GM21381 (cell line): ENCODE results near the gene DDX19B.
"Not testable (repeated sequence)": the region's sequence is repeated elsewhere in the genome, so short reads cannot be mapped to it uniquely, and the experiment has no call there.

Experiments used
- ATAC-seq: cut with Tn5 transposase; IDR thresholded peaks from one replicate; pipeline ENCODE4 v1.9.1; 2021; ENCODE audit warnings: mild to moderate bottlenecking, moderate library complexity; ENCODE audit not compliant: unreplicated experiment

DDX19B gene

DNA sequence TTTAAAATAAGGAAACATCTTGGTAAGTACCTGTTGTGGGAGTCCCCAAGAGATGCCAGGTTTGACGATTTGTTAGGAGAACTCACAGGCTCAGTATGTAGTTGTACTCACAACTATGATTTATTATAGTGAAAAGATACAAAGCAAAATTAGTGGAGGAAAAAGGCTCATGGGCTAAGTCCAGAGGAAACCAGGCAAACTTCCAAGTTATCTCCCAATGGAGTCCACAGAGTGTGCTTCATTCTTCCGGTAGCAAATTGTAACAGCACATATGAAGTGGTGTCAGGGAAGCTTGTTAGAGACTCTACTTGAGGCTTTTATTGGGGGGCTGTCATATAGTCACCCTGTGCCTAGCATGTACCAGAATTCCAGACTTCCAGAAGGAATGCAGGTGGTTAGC, 50.0 kb downstream of the DDX19B start:
- ATAC-seq: no peak

DNA sequence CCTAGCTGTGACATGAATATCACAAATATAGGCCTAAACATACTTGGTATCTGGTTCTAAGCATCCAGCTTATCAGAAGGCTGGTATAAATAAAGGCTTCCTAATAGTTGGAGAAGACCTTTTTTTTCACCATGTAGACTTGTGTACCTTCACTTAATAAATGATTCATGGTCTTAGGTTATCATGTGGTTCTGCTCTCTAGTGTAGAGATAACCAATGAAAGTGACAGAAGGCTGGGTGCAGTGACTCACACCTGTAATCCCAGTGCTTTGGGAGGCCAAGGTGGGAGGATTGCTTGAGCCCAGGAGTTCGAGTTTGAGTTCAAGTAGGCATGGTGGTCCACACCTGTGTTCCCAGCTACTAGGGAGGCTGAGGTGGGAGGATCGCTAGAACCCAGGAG, 50.8 kb downstream of the DDX19B start:
- no peak for ATAC-seq

DNA sequence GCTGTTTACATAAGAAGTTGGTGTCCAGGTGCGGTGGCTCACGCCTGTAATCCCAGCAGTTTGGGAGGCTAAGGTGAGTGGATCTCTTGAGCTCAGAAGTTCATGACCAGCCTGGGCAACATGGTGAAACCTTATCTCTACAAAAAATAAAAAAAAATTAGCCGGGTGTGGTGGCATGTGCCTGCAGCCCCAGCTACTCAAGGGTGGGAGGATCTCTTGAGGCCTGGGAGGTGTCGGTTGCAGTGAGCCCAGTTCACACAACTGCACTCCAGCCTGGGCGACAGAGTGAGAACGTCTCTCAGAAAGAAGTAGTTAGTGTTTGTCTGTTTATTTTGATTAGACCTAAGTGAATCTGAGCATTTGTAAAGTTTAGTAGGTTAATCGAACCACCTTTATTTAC, 60.6 kb downstream of the DDX19B start:
- no peak for ATAC-seq

DNA sequence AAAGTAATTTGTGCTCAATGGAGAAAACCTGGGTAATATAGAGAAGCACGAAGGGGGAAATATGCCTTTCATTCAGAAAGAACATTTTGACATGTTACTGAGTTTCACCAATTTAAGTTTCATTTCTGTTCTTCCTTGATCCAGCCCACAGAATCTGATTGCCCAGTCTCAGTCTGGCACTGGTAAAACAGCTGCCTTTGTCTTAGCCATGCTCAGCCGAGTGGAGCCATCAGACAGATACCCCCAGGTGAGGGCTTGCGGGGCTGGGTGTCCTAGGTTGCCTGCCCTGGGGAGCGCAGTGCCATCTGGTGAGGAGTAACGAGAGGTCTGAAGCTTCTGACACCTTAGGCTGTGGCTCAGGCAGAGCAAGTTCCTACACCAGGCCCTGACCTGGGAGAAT, 65.4 kb downstream of the DDX19B start:
- ATAC-seq: no peak

DNA sequence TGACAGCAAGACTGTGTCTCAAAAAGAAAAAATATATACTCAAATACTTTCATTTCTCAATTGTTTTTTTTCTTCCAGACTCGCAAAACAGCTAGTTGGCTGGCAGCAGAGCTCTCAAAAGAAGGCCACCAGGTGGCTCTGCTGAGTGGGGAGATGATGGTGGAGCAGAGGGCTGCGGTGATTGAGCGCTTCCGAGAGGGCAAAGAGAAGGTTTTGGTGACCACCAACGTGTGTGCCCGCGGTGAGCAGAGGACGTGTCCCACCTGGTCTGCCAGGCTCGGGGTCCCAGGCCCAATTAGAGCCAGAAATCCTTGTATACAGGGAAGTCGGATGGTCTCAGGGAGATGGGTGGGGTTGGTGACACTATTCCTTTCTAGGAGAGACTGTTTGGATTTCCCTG, 71.2 kb downstream of the DDX19B start:
- ATAC-seq: not testable (repeated sequence)

DNA sequence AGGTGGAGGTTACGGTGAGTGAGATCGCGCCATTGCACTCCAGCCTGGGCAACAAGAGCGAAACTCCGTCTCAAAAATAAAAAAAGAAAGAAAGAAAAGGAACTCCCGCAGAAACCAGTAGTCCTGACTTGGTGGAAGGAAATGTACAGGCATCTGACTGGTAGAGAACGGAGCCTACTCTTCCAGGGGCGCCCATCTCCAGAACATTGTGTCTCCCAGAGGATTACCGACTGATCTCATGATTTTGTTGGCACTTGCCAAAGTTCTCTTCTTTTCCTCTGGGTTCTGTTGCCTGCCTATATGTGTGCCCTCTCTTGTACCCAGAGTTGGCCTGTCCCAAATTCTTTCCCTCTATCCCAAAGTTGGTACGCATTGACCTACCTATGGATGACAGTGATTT, 71.9 kb downstream of the DDX19B start:
- ATAC-seq: no peak

DNA sequence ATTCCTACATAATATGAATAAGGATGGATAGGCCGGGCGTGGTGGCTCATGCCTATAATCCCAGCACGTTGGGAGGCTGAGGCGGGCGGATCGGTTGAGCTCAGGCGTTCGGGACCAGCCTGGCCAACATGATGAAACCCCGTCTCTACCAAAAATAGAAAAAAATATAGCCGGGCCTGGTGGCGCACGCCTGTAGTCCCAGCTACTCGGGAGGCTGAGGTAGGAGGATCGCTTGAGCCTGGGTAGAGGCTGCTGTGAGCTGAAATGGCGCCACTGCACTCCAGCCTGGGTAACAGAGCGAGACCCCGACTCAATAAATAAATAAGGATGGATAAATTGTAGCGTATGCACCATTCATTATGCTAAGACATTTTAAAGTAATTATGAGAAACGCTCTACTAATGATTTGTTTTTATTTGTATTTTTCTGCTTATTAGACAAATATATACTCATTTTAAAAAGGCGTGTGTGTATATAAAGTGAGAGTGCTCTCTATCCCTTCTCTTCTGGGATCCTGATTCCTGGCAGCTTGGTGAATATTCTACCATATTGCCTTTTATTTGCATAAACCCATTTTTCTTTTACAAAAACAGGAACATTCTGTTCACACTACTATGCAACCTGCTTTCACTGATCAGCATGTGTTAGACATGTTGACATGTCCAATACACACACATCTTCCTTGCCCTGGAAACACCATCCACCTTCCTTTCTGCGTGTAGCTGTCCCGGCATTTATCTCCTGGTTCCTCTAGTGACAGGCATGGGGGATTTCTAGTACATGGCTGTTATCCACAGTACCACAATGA, 74.1 kb downstream of the DDX19B start:
- no peak for ATAC-seq

DNA sequence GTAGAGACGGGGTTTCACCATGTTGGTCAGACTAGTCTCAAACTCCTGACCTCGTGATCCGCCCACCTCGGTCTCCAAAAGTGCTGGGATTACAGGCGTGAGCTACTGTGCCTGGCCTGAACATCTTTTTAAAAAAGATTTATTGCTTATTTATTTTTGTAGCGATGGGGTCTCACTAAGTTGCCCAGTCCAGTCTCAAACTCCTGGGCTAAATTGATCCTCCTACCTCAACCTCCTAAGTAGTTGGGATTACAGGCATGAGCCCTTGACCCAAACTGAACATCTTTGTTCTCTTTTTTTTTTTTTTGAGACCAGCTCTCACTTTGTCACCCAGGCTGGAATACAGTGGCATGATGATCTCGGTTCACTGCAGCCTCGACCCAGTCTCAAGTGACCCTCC, 75.2 kb downstream of the DDX19B start:
- no peak for ATAC-seq

DNA sequence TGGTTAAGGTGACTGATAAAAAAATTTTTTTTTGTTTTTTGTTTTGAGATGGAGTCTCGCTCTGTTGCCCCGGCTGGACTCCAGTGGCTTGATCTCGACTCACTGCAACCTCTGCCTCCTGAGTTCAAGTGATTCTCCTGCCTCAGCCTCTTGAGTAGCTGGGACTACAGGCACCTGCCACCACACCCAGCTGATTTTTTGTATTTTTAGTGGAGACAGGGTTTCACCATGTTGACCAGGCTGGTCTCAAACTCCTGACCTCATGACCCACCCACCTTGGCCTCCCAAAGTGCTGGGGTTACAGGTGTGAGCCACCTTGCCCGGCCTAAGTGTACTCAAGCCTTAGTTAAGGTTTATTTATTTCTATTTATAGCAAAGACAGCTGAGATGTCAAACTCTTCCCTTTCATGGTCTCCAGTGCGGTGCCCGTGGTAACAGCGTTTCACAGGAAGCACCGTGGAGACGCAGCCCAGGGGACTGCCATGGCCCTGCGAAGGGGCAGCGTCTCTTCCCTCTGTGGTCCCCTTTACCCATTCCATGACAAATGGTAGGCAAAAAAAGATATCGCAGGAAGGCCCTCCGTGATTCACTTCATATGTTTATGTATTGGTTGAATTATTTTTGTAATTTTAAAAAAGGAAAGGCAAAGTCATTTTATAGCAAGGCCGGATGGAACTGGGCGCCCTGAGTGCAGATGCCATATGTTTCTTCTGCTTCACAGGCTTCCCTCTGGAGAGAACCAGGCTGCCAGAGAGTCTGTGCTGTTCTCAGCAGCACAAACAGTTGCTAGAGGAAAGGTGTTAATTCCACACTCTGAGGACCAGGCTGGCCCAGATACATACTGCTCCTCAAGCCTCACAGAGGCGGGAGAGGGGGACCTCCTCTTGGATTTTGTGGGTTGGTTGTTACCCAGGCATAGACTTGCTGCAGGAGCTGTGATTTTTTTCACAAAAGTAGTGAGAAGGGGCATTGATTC, 76.9 kb downstream of the DDX19B start:
- no peak for ATAC-seq

DNA sequence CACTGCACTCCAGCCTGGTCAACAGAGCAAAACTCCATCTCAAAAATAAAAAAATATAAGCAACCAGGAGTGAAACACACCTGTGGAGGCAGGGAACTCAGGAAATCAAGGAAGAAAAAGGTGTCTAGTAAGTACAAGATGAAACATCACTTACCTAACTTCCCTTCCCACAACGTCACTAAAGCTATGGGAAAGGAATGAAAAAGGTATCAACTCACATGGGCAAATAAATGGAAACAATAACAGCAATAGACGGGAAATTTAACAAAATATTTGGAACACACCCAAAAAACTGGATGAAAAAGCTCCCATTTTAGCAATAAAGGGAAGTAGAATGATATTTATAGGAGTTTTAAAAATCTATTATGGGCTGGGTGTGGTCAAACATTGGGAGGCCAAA, 78.8 kb downstream of the DDX19B start:
- no peak for ATAC-seq

DNA sequence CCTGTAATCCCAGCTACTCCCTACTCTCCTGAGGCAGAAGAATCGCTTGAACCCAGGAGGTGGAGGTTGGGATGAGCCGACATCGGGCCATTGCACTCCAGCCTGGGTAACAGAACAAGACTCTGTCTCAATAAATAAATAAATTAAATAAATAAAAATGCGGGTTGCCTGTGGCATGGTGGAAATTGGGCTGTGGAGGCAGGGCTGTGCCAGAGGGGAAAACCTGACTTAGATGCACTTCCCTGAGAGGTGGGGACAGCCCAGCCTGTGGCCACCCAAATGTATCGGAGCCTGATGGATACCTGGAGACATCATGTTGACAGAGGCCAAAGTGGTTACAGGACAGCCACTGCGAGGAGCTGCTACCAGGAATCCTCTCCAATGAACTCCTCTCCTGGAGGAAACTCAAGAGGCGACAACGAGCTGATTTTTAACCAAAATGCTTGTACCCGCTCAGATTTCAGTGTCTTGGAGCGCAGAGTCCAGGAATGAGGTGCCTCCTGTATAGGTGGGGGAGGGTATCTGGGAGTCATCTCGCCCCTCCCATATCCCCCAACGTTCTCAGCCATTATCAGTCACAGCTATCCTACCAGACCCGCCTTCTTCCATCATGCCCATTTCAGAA, 80.0 kb downstream of the DDX19B start:
- ATAC-seq: no peak

DNA sequence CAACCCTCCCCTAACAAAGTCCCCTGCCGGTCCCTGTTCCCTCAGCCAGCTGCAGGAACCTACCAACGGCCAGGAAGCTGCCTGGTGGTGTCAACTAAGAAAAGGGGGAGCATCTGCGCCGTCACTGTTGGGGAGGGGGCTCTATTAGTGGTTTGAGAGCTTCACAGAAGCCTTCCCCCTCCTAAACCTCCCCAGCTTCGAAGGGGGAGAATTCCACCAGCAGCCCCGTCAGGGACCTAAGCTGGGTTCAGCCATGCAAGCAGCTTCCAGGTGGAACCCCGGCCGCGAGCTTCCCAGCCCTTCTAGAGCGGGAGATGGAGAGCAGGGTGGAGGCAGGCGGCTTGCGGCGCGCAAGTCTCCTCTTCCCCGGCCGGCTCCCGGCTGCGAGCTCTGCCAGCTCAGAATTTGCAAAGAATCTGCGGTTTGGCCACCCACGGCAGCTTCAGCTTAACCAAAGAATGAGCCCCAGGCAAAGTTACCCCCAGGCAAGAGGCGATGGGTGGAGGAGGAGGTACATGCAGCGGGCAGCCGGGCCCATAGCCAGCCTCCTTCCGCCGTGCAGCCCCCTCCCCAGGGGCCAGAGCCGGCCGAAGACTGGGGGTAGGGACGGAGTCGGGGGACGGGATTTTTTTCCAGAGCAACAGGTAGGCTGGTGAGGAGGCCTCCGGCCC, 81.4 kb downstream of the DDX19B start:
- ATAC-seq: peak; percentile 12

DNA sequence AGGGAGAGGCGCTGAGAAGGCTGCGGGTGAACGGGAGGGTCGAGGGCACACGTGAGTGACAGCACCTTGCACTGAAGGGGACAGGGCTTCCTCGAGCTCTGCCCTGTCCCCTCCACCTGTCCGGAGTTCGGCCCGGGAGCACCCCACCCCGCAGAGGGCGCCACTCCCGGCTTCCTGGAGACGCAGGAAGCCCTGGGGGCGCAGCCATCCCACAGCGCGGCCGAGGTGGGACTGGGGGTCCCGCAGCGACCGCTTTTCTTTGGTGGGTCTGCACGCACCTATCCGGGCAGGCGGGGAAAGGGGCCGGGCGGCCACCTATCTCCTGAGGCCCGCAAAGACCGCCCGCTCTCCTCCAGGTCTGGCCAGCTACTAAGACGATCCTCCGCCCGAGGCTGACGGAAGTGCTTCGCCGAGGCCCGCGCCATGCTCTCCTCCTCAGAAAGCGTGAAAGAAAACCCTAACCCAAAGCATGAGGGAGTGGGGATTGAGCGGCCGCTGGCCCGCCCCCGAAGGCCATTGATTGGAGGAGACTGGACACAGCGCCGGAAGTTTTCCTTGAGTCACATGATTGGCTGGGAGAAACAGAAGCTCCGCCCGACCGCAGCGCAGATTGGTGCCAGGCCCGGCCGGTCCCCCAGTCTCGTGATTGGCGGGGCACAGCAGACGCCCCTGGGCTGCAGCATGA, 82.1 kb downstream of the DDX19B start:
- peak; percentile 86 for ATAC-seq

DNA sequence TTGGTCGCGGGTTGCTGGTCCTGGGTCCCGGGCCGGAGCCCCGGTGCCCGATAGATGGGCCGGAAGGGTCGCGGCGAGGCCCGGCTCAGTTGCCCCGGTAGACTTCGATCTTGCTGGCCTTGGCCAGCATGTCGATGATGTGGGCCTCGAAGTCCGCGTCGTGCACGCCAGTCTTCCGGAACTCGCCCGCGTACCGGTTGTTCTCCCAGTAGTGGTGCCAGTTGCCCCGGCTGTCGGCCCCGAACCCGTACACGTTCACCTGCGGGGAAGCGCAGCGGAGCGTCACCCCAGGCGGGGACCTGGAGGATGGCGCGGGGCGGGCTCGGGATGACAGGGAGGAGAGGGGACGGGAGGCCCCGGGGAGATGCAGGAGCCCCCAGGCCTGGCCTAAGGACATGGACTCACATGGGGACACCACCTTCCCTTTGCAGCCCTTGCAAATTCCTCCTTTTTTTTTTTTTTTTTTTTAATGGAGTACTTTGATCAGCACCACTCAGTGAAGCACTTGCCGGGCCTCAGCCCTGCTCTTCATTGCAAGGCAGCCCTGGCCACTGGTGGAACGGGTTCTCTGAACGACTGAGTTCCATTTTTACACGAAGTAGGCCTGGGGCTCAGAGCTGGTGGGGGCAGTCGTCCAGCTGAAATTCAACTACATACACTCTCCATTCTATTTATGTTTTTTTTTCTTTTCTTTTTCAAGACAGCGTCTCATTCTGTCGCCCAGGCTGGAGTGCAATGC, 82.8 kb downstream of the DDX19B start:
- no peak for ATAC-seq

DNA sequence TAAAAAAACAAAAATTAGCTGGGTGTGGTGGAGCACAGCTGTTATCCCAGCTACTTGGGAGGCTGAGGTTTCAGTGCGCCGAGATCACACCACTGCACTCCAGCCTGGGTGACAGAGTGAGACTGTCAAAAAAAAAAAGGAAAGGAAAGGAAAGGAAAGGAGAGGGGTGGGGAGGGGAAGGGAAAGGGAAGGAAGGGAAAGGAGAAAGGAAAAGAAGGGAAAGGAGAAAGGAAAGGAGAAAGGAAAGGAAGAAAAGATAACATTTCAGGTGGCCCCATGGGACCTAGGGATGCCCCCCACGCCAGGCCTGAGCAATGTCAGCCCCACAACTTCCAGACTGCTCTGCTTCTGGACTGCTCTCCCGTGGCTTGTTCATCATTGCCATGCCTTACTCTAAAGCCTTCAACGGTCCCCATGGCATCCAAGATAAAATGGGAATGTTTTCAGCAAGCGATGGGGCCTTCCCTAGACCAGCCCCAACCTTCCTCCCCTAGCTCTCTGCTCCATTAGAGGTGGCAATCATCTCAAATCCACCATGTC, 84.5 kb downstream of the DDX19B start:
- ATAC-seq: no peak
